Adrenal gland (tissue), 5 donors: ENCODE results near the gene C3orf20.

Experiments
- CTCF ChIP-seq, 6 experiments: fragments of 450-650 bp in 4 of 6; fragments of 200-600 bp in 2 of 6; sonication (generic) in 1 of 6; IDR thresholded peaks; 1 replicate in 5 of 6; 2 replicates in 1 of 6; pipeline versions ENCODE4 v1.5.1 to v1.8.0; 2016 to 2021; ENCODE audit warnings: antibody characterized with exemption in 6 of 6, mild to moderate bottlenecking in 2 of 6, moderate library complexity in 1 of 6
- POLR2A ChIP-seq, 2 donors: fragments of 450-650 bp; IDR thresholded peaks; one replicate each; pipeline ENCODE4 v1.6.1; 2017; ENCODE audit warnings: antibody characterized with exemption in 2 of 2, mild to moderate bottlenecking in 2 of 2, moderate library complexity in 1 of 2
- donor health status: DM: no; HTN: no; CAD: no.

DNA sequence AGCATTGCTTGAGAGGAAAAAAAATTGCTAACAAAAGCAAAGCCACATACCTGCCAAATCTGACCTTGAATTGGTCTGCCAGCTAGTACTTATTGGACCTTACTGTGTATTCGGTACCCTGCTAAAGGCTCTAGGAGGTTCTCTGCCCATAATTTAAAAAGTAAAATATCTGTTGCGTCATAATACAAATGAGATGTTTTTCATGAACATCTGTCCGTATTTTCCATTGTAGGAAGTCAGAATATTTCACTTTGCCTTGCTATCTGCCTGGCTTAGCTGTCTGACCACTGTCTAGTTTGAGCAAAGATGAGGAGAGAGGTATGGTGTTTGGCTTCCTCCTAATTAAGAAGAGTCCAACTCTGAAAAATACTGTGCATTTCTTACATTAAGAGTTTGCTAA lies 10.8 kb upstream of the C3orf20 start:
- TF ChIP-seq POLR2A (IDR thresholded peaks at IDR 0.05): no peak
- no peak for TF ChIP-seq CTCF (IDR thresholded peaks at IDR 0.05)
